MM.1S (cell line): ENCODE measurements around the gene STAG3.

Experiments
- DNase-seq: peaks from one replicate; pipeline ENCODE4 v3.0.0-alpha.2; 2015
- H2AFZ ChIP-seq: fragments of 300-600 bp; sonication (generic); 2 replicates; pipeline ENCODE4 v1.6.0; 2016; ENCODE audit warnings: antibody characterized with exemption, low read length
- H3F3A ChIP-seq: fragments of 300-600 bp; sonication (generic); 2 replicates; pipeline ENCODE4 v1.6.1; 2016; ENCODE audit warnings: mild to moderate bottlenecking, antibody characterized with exemption, low read length, moderate library complexity, mixed read lengths; ENCODE audit not compliant: insufficient read depth
- H3K27ac ChIP-seq: fragments of 300-600 bp; sonication (generic); 2 replicates; pipeline ENCODE4 v1.5.1; 2016; ENCODE audit warnings: mild to moderate bottlenecking, low read length
- H3K27me3 ChIP-seq: fragments of 300-600 bp; sonication (generic); replicated peaks from 2 replicates; pipeline ENCODE4 v1.6.0; 2016; ENCODE audit warnings: low read length; ENCODE audit not compliant: insufficient read depth
- H3K36me3 ChIP-seq: fragments of 300-600 bp; sonication (generic); replicated peaks from 2 replicates; pipeline ENCODE4 v1.6.1; 2016; ENCODE audit warnings: mild to moderate bottlenecking, low read length, mixed read lengths; ENCODE audit not compliant: insufficient read depth
- H3K4me1 ChIP-seq: fragments of 300-600 bp; sonication (generic); 2 replicates; pipeline ENCODE4 v1.6.1; 2016; ENCODE audit warnings: low read length, mixed read lengths
- H3K4me2 ChIP-seq: fragments of 300-600 bp; sonication (generic); 2 replicates; pipeline ENCODE4 v1.6.0; 2016; ENCODE audit warnings: low read depth, low read length
- H3K4me3 ChIP-seq: fragments of 300-600 bp; sonication (generic); 2 replicates; pipeline ENCODE4 v1.5.1; 2016; ENCODE audit warnings: low read length, mixed read lengths
- H3K79me2 ChIP-seq: fragments of 300-600 bp; sonication (generic); 2 replicates; pipeline ENCODE4 v1.6.1; 2016; ENCODE audit warnings: mixed run types, low read length, mixed read lengths
- H3K9ac ChIP-seq: fragments of 300-600 bp; sonication (generic); 2 replicates; pipeline ENCODE4 v1.6.1; 2016; ENCODE audit warnings: low read length, mixed read lengths
- H3K9me2 ChIP-seq: fragments of 300-600 bp; sonication (generic); replicated peaks from 2 replicates; pipeline ENCODE4 v1.6.1; 2016; ENCODE audit warnings: mild to moderate bottlenecking, low read length, mixed read lengths; ENCODE audit not compliant: insufficient read depth
- H3K9me3 ChIP-seq: fragments of 300-600 bp; sonication (generic); replicated peaks from 2 replicates; pipeline ENCODE4 v1.6.1; 2016; ENCODE audit warnings: mild to moderate bottlenecking, low read length, mixed read lengths; ENCODE audit not compliant: insufficient read depth
- H4K20me1 ChIP-seq: fragments of 300-600 bp; sonication (generic); 2 replicates; pipeline ENCODE4 v1.6.1; 2016; ENCODE audit warnings: mild to moderate bottlenecking, low read length, moderate library complexity, mixed read lengths; ENCODE audit not compliant: insufficient read depth
- EZH2 ChIP-seq: fragments of 300-600 bp; sonication (generic); optimal IDR thresholded peaks from 2 replicates; pipeline ENCODE3; 2017; ENCODE audit warnings: low read depth, mild to moderate bottlenecking, antibody characterized with exemption, low read length, mixed read lengths
- EZH2phosphoT487 ChIP-seq: fragments of 300-600 bp; sonication (generic); IDR thresholded peaks from 2 replicates; pipeline ENCODE4 v1.6.1; 2018; ENCODE audit warnings: antibody characterized with exemption, low read length
- TF ChIP-seq, protein P1 (sequence below): fragments of 300-600 bp; sonication (generic); IDR thresholded peaks from 2 replicates; pipeline ENCODE4 v1.5.1; 2016; ENCODE audit warnings: antibody characterized with exemption, low read length, mixed read lengths

The STAG3 gene

GRCh38 chr7:100155553-100156317 is 22.0 kb upstream of the STAG3 start:
- H3K79me2 ChIP-seq, result peaks cover 27% of the 10 kb centered on the region
- H3F3A ChIP-seq, result peaks cover 3% of the 10 kb centered on the region
- no peaks in the 10 kb centered on the region for H3K9me2 ChIP-seq
- no peak for DNase-seq
- no peak overlapping the region for H3K9ac ChIP-seq
- H3K4me1 ChIP-seq, result peaks cover 8% of the 10 kb centered on the region; the same call in 1 of the 2 replicates
- H3K9me3 ChIP-seq, result no peaks in the 10 kb centered on the region
- no peak overlapping the region for H3K27ac ChIP-seq
- no peak overlapping the region for H3K4me2 ChIP-seq
- TF ChIP-seq EZH2 (no peak), EZH2phosphoT487 (no peak)
- TF ChIP-seq, protein P1, sequence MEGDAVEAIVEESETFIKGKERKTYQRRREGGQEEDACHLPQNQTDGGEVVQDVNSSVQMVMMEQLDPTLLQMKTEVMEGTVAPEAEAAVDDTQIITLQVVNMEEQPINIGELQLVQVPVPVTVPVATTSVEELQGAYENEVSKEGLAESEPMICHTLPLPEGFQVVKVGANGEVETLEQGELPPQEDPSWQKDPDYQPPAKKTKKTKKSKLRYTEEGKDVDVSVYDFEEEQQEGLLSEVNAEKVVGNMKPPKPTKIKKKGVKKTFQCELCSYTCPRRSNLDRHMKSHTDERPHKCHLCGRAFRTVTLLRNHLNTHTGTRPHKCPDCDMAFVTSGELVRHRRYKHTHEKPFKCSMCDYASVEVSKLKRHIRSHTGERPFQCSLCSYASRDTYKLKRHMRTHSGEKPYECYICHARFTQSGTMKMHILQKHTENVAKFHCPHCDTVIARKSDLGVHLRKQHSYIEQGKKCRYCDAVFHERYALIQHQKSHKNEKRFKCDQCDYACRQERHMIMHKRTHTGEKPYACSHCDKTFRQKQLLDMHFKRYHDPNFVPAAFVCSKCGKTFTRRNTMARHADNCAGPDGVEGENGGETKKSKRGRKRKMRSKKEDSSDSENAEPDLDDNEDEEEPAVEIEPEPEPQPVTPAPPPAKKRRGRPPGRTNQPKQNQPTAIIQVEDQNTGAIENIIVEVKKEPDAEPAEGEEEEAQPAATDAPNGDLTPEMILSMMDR, result no peak
- no peak overlapping the region for H3K4me3 ChIP-seq
- peaks cover 6% of the 10 kb centered on the region for H3K27me3 ChIP-seq
- no peaks in the 10 kb centered on the region for H4K20me1 ChIP-seq
- H3K36me3 ChIP-seq, result no peaks in the 10 kb centered on the region
- no peak overlapping the region for H2AFZ ChIP-seq

DNA sequence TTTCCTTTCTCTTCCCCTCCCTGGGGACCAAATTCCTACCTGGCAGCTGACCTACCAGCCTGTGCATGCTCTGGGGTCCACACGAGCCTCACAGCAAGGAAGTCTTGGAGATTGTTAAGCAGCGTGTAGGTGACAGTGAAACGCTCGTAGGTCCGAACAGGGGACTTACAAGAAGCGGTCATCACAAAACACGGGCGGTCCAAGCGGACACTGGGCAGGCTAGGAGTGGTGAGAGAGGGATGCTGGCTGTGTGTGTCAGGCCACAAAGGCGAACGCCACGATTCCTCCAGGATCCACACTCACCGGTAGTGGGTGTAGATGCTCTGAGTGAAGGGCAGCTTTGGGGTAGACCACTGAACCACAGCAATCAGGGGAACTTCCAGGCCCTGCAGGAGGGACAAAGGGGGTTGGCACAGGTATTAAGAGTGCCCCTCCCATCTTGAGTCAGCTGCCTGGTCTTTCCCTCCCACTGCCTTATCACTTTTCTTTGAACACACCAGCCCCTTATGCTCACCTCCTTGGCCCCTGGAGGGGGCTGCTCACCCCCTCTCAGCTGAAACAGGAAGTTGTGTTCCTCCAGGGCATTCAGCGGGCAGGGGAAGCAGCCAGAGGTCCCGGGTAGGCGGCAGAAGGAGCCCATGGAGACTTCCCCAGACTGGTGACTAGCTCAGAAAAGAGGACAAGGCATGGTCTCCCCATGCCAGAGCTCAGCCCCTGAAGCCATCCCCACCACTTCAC is 21.2 kb upstream of the STAG3 start:
- no peak overlapping the region for H3K9ac ChIP-seq
- no peaks in the 10 kb centered on the region for H3K36me3 ChIP-seq
- H2AFZ ChIP-seq, result no peak overlapping the region
- H3K9me3 ChIP-seq, result no peaks in the 10 kb centered on the region
- peaks cover 3% of the 10 kb centered on the region for H3F3A ChIP-seq
- H3K9me2 ChIP-seq, result no peaks in the 10 kb centered on the region
- H3K4me1 ChIP-seq, result peaks cover 8% of the 10 kb centered on the region; the same call in 1 of the 2 replicates
- H3K27ac ChIP-seq, result no peak overlapping the region
- H3K4me2 ChIP-seq, result no peak overlapping the region
- TF ChIP-seq, protein P1, result no peak
- no peak for TF ChIP-seq EZH2phosphoT487
- no peak for TF ChIP-seq EZH2
- peaks cover 27% of the 10 kb centered on the region for H3K79me2 ChIP-seq
- no peak overlapping the region for H3K4me3 ChIP-seq
- no peaks in the 10 kb centered on the region for H4K20me1 ChIP-seq
- DNase-seq, result no peak
- peaks cover 10% of the 10 kb centered on the region for H3K27me3 ChIP-seq

GRCh38 chr7:100157069-100157333 is 20.7 kb upstream of the STAG3 start:
- no peak for TF ChIP-seq EZH2phosphoT487
- TF ChIP-seq EZH2, result no peak
- TF ChIP-seq, protein P1, result no peak
- no peak overlapping the region for H3K27ac ChIP-seq
- peaks cover 27% of the 10 kb centered on the region for H3K79me2 ChIP-seq
- no peak overlapping the region for H3K4me3 ChIP-seq
- no peaks in the 10 kb centered on the region for H3K36me3 ChIP-seq
- H3K9ac ChIP-seq, result no peak overlapping the region
- H3F3A ChIP-seq, result peaks cover 3% of the 10 kb centered on the region
- peaks cover 10% of the 10 kb centered on the region for H3K27me3 ChIP-seq
- peaks cover 8% of the 10 kb centered on the region; the same call in 1 of the 2 replicates for H3K4me1 ChIP-seq
- no peaks in the 10 kb centered on the region for H4K20me1 ChIP-seq
- H3K9me3 ChIP-seq, result no peaks in the 10 kb centered on the region
- H3K9me2 ChIP-seq, result no peaks in the 10 kb centered on the region
- H2AFZ ChIP-seq, result no peak overlapping the region
- DNase-seq, result no peak
- peak overlapping the region; percentile 70; the same call in 1 of the 2 replicates for H3K4me2 ChIP-seq
